HepG2 (cell line): ENCODE results near the gene DDR1. TPM values are rescaled to one million over a fixed set of nuclear protein-coding genes. Genes with fewer than 3 reads are reported as not detected.

Experiments
- ETV5 ChIP-seq: IDR thresholded peaks from 2 replicates; pipeline ENCODE4 v1.6.1; 2018; ENCODE audit warnings: missing biosample characterization, missing genetic modification reagents, inconsistent platforms, borderline replicate concordance
- EZH2 ChIP-seq: conservative IDR thresholded peaks from 2 replicates; pipeline ENCODE4 v1.6.1; 2012; ENCODE audit warnings: mild to moderate bottlenecking, low read depth, low read length, moderate library complexity
- HNF4G ChIP-seq, 2 experiments: sonication (generic) in 1 of 2; formaldehyde crosslinking in 1 of 2; IDR thresholded peaks; 2 replicates each; pipeline versions ENCODE4 v1.4.0 to v1.6.1; 2011 to 2020; ENCODE audit warnings: borderline replicate concordance in 2 of 2, low read depth in 2 of 2, mild to moderate bottlenecking in 2 of 2, low read length in 1 of 2, missing genetic modification reagents in 1 of 2, moderate library complexity in 1 of 2
- KAT8 ChIP-seq: IDR thresholded peaks from 2 replicates; pipeline ENCODE4 v1.6.1; 2016; ENCODE audit warnings: missing genetic modification reagents, missing compliant biosample characterization
- KDM2A ChIP-seq: sonication (generic); formaldehyde crosslinking; IDR thresholded peaks from 2 replicates; pipeline ENCODE4 v1.4.0; 2020; ENCODE audit warnings: low read depth, missing genetic modification reagents, borderline replicate concordance
- RFXAP ChIP-seq: sonication (generic); formaldehyde crosslinking; IDR thresholded peaks from 2 replicates; pipeline ENCODE4 v1.4.0; 2020; ENCODE audit warnings: missing genetic modification reagents, borderline replicate concordance
- TCF7 ChIP-seq: sonication (generic); IDR thresholded peaks from 2 replicates; pipeline ENCODE4 v1.6.1; 2016; ENCODE audit warnings: antibody characterized with exemption, low read depth
- ZNF383 ChIP-seq: sonication (generic); formaldehyde crosslinking; IDR thresholded peaks from 2 replicates; pipeline ENCODE4 v1.4.0; 2020; ENCODE audit warnings: missing genetic modification reagents, mild to moderate bottlenecking, borderline replicate concordance
- ZNF839 ChIP-seq: sonication (generic); formaldehyde crosslinking; IDR thresholded peaks from 2 replicates; pipeline ENCODE4 v1.4.0; 2020; ENCODE audit warnings: missing genetic modification reagents, mild to moderate bottlenecking, borderline replicate concordance
- polyA plus RNA-seq, 8 experiments: library from polyadenylated mRNA; depleted of rRNA in 3 of 8; stranded (reverse) in 7 of 8; unstranded in 1 of 8; fragments of >200 nt; fragmentation: Illumina TruSeq in 4 of 8; extraction: Trizol in 4 of 8; gene quantifications; 2 replicates each; pipeline versions ENCODE4 v1.2.1 to v1.2.3, GENCODE V29; 2011 to 2016; ENCODE audit warnings: low read depth in 4 of 8, missing spikeins in 1 of 8, mixed read lengths in 1 of 8; ENCODE audit not compliant: insufficient read depth in 1 of 8
- total RNA-seq, 5 experiments: library from RNA; depleted of rRNA; stranded (reverse); fragments of >200 nt; fragmentation: Illumina TruSeq; extraction: Trizol; gene quantifications; 2 replicates each; pipeline ENCODE4 v1.2.3, GENCODE V29; 2016; ENCODE audit warnings: low read depth in 1 of 5
- TF ChIP-seq, protein P1 (sequence below): sonication (generic); formaldehyde crosslinking; IDR thresholded peaks from 2 replicates; pipeline ENCODE4 v1.5.0; 2020; ENCODE audit warnings: mild to moderate bottlenecking, missing genetic modification reagents
- TF ChIP-seq, protein P2 (sequence below): sonication (generic); formaldehyde crosslinking; IDR thresholded peaks from 2 replicates; pipeline ENCODE4 v1.9.0; 2021; ENCODE audit warnings: missing genetic modification reagents, borderline replicate concordance
- TF ChIP-seq, protein P3 (sequence below), 2 experiments: sonication (generic) in 1 of 2; formaldehyde crosslinking in 1 of 2; IDR thresholded peaks; 2 replicates each; pipeline versions ENCODE4 v1.4.0 to v1.6.1; 2018 to 2020; ENCODE audit warnings: missing genetic modification reagents in 2 of 2, borderline replicate concordance in 1 of 2, low read depth in 1 of 2, mild to moderate bottlenecking in 1 of 2, missing biosample characterization in 1 of 2
- TF ChIP-seq, protein P4 (sequence below): sonication (generic); formaldehyde crosslinking; IDR thresholded peaks from 2 replicates; pipeline ENCODE4 v1.5.1; 2020; ENCODE audit warnings: missing genetic modification reagents, mild to moderate bottlenecking, borderline replicate concordance
- TF ChIP-seq, protein P5 (sequence below): sonication (generic); formaldehyde crosslinking; IDR thresholded peaks from 2 replicates; pipeline ENCODE4 v1.8.1; 2023; ENCODE audit warnings: missing genetic modification reagents, inconsistent platforms, borderline replicate concordance

Gene DDR1
- total and polyA plus RNA-seq, 2 of the 13 experiments (the other 11 are each of a cell fraction or from before 2014, with no cell fraction given) = 16.7 to 20.2 TPM

DNA sequence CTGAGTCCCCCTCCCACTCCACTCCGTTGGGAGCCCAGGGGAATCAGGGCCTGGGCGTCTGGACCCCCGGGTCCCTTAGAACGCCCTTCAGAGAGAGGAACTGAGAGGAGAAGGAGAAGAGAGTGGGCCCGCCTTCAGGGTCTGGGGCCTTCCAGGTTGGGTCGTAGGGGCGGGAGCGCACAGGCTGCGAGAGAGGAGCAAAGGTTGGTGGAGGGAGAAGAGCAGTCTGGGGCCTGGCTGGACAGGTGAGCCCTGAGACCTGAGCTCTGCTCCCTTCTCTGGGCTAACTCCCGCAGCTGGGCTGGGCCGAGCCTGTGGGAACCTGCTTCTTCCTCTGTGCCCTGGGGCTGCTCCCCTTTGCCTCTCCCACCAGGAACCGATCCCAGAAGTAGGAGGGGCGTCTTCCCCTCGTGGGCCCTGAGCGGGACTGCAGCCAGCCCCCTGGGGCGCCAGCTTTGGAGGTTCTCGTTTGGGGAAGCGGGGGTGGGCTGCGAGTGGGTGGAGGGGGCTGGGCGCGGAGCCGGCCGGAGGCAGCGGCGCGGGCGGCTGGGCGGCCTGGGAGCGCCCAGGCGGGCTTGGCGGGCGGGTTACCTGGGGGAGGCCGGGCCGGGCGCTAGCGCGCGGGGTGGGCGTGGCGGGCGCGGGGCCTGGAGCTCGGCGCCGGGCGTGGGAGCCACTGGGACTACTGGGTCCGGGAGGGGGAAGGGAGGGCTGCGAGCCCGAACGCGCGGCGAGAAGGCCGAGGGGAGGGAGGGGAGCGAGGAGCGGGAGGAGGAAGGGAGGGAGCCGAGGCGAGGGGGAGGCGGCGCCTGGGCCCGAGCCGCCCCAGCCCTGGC, at the start of gene DDR1 (continued):
- TF ChIP-seq HNF4G (IDR thresholded peaks at IDR 0.05; ENCODE audit: borderline replicate concordance, low read depth, low read length) = peak; percentile 61; the same call in 1 of the 2 replicates
- no peak for TF ChIP-seq HNF4G (CRISPR knock-in tag; IDR thresholded peaks at IDR 0.05; ENCODE audit: borderline replicate concordance, low read depth)
- TF ChIP-seq, protein P1, sequence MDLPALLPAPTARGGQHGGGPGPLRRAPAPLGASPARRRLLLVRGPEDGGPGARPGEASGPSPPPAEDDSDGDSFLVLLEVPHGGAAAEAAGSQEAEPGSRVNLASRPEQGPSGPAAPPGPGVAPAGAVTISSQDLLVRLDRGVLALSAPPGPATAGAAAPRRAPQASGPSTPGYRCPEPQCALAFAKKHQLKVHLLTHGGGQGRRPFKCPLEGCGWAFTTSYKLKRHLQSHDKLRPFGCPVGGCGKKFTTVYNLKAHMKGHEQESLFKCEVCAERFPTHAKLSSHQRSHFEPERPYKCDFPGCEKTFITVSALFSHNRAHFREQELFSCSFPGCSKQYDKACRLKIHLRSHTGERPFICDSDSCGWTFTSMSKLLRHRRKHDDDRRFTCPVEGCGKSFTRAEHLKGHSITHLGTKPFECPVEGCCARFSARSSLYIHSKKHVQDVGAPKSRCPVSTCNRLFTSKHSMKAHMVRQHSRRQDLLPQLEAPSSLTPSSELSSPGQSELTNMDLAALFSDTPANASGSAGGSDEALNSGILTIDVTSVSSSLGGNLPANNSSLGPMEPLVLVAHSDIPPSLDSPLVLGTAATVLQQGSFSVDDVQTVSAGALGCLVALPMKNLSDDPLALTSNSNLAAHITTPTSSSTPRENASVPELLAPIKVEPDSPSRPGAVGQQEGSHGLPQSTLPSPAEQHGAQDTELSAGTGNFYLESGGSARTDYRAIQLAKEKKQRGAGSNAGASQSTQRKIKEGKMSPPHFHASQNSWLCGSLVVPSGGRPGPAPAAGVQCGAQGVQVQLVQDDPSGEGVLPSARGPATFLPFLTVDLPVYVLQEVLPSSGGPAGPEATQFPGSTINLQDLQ = no peak
- TF ChIP-seq TCF7 = no peak
- TF ChIP-seq, protein P2, sequence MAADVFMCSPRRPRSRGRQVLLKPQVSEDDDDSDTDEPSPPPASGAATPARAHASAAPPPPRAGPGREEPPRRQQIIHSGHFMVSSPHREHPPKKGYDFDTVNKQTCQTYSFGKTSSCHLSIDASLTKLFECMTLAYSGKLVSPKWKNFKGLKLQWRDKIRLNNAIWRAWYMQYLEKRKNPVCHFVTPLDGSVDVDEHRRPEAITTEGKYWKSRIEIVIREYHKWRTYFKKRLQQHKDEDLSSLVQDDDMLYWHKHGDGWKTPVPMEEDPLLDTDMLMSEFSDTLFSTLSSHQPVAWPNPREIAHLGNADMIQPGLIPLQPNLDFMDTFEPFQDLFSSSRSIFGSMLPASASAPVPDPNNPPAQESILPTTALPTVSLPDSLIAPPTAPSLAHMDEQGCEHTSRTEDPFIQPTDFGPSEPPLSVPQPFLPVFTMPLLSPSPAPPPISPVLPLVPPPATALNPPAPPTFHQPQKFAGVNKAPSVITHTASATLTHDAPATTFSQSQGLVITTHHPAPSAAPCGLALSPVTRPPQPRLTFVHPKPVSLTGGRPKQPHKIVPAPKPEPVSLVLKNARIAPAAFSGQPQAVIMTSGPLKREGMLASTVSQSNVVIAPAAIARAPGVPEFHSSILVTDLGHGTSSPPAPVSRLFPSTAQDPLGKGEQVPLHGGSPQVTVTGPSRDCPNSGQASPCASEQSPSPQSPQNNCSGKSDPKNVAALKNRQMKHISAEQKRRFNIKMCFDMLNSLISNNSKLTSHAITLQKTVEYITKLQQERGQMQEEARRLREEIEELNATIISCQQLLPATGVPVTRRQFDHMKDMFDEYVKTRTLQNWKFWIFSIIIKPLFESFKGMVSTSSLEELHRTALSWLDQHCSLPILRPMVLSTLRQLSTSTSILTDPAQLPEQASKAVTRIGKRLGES = no peak
- TF ChIP-seq ZNF839 = no peak
- TF ChIP-seq ZNF383 (CRISPR knock-in tag) = 0 out of 2 replicates have a peak, but pooled peaks have one; percentile 57
- TF ChIP-seq KDM2A (CRISPR knock-in tag) = peak; percentile 28; the same call in 1 of the 2 replicates
- peak; percentile 5; the same call in 1 of the 2 replicates for TF ChIP-seq KAT8 (CRISPR knock-in tag)
- TF ChIP-seq, protein P3, sequence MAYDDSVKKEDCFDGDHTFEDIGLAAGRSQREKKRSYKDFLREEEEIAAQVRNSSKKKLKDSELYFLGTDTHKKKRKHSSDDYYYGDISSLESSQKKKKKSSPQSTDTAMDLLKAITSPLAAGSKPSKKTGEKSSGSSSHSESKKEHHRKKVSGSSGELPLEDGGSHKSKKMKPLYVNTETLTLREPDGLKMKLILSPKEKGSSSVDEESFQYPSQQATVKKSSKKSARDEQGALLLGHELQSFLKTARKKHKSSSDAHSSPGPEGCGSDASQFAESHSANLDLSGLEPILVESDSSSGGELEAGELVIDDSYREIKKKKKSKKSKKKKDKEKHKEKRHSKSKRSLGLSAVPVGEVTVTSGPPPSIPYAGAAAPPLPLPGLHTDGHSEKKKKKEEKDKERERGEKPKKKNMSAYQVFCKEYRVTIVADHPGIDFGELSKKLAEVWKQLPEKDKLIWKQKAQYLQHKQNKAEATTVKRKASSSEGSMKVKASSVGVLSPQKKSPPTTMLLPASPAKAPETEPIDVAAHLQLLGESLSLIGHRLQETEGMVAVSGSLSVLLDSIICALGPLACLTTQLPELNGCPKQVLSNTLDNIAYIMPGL (CRISPR knock-in tag; IDR thresholded peaks at IDR 0.05; ENCODE audit: borderline replicate concordance in 1 of 2, low read depth in 1 of 2) = peak; percentile 56 to 61; a peak in 3 of 4 replicates
- no peak for TF ChIP-seq EZH2
- TF ChIP-seq ETV5 (CRISPR knock-in tag) = no peak
- no peak for TF ChIP-seq RFXAP (CRISPR knock-in tag)
- TF ChIP-seq, protein P4, sequence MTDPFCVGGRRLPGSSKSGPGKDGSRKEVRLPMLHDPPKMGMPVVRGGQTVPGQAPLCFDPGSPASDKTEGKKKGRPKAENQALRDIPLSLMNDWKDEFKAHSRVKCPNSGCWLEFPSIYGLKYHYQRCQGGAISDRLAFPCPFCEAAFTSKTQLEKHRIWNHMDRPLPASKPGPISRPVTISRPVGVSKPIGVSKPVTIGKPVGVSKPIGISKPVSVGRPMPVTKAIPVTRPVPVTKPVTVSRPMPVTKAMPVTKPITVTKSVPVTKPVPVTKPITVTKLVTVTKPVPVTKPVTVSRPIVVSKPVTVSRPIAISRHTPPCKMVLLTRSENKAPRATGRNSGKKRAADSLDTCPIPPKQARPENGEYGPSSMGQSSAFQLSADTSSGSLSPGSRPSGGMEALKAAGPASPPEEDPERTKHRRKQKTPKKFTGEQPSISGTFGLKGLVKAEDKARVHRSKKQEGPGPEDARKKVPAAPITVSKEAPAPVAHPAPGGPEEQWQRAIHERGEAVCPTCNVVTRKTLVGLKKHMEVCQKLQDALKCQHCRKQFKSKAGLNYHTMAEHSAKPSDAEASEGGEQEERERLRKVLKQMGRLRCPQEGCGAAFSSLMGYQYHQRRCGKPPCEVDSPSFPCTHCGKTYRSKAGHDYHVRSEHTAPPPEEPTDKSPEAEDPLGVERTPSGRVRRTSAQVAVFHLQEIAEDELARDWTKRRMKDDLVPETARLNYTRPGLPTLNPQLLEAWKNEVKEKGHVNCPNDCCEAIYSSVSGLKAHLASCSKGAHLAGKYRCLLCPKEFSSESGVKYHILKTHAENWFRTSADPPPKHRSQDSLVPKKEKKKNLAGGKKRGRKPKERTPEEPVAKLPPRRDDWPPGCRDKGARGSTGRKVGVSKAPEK (CRISPR knock-in tag) = no peak
- TF ChIP-seq, protein P5, sequence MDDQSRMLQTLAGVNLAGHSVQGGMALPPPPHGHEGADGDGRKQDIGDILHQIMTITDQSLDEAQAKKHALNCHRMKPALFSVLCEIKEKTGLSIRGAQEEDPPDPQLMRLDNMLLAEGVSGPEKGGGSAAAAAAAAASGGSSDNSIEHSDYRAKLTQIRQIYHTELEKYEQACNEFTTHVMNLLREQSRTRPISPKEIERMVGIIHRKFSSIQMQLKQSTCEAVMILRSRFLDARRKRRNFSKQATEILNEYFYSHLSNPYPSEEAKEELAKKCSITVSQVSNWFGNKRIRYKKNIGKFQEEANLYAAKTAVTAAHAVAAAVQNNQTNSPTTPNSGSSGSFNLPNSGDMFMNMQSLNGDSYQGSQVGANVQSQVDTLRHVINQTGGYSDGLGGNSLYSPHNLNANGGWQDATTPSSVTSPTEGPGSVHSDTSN (CRISPR knock-in tag) = no peak
